ENCODE measurements around the gene BEST4. TPM values are rescaled to one million over a fixed set of nuclear protein-coding genes. Genes with fewer than 3 reads are reported as not detected.
A peak's percentile ranks its signal among the peaks of the same experiment; 100 is the strongest.

The BEST4 gene
- total RNA-seq, 2 experiments from 2014 or later, result 0.44 to 3.1 TPM

GRCh38 chr1:44806025-44806703 is 18.2 kb upstream of the BEST4 start:
- CTCF ChIA-PET (ENCODE audit: unreplicated experiment), result no interaction called here
- intact Hi-C loops (cut with micrococcal nuclease; ENCODE audit: unreplicated experiment), result no loop called here
- Histone ChIP-seq H3K4me1 (ENCODE audit: insufficient read depth, low read length, poor library complexity, severe bottlenecking) (peaks cover 57% of the 10 kb centered on the region), H3K9me3 (ENCODE audit: low read length) (no peaks in the 10 kb centered on the region), H2AFZ (ENCODE audit: low read length) (no peak overlapping the region), H3K4me2 (ENCODE audit: low read length) (no peak overlapping the region), H3K9me2 (ENCODE audit: insufficient read depth, low read length) (no peaks in the 10 kb centered on the region), H3K27ac (ENCODE audit: low read depth, low read length, poor library complexity, severe bottlenecking) (no peak overlapping the region), H3K79me2 (ENCODE audit: insufficient read depth, low read depth, low read length) (no peaks in the 10 kb centered on the region), H3K4me3 (ENCODE audit: low read depth, low read length, poor library complexity, severe bottlenecking) (no peak overlapping the region), H3K36me3 (ENCODE audit: insufficient read depth, low read length) (peaks cover 15% of the 10 kb centered on the region), H4K20me1 (ENCODE audit: insufficient read depth, low read length) (no peaks in the 10 kb centered on the region)
- no TSS peak for BruUV-seq (replicated peaks)
- DNase-seq (ENCODE audit: low spot score), result no peak
- TF ChIP-seq CTCF (conservative IDR thresholded peaks at IDR 0.05; ENCODE audit: low read length) (no peak), EZH2phosphoT487 (IDR thresholded peaks at IDR 0.05; ENCODE audit: borderline replicate concordance, low read depth, low read length) (no peak)
- POLR2A ChIA-PET, result interaction anchor here (0.5 to 0.6 kb wide), 2 partner anchors 28 to 497 kb away, joined by 3 to 4 read pairs; no protein-coding TSS in a partner anchor

GRCh38 chr1:44805311-44806024 is 17.5 kb upstream of the BEST4 start:
- H3K79me2 ChIP-seq (ENCODE audit: insufficient read depth, low read depth, low read length), result no peaks in the 10 kb centered on the region
- H3K9me2 ChIP-seq (ENCODE audit: insufficient read depth, low read length), result no peaks in the 10 kb centered on the region
- no peak overlapping the region for H3K4me2 ChIP-seq (ENCODE audit: low read length)
- TF ChIP-seq CTCF (conservative IDR thresholded peaks at IDR 0.05; ENCODE audit: low read length) (peak; percentile 38; the same call in 1 of the 2 replicates), EZH2phosphoT487 (IDR thresholded peaks at IDR 0.05; ENCODE audit: borderline replicate concordance, low read depth, low read length) (no peak)
- intact Hi-C loops (cut with micrococcal nuclease; ENCODE audit: unreplicated experiment), result no loop called here
- no peak overlapping the region for H2AFZ ChIP-seq (ENCODE audit: low read length)
- H3K27ac ChIP-seq (ENCODE audit: low read depth, low read length, poor library complexity, severe bottlenecking), result no peak overlapping the region
- POLR2A ChIA-PET, result interaction anchor here (0.6 kb wide), 1 partner anchor 498 kb away, joined by 4 read pairs; no protein-coding TSS in a partner anchor
- H3K36me3 ChIP-seq (ENCODE audit: insufficient read depth, low read length), result peaks cover 15% of the 10 kb centered on the region
- no peaks in the 10 kb centered on the region for H4K20me1 ChIP-seq (ENCODE audit: insufficient read depth, low read length)
- no peak overlapping the region for H3K4me3 ChIP-seq (ENCODE audit: low read depth, low read length, poor library complexity, severe bottlenecking)
- peaks cover 57% of the 10 kb centered on the region for H3K4me1 ChIP-seq (ENCODE audit: insufficient read depth, low read length, poor library complexity, severe bottlenecking)
- no TSS peak for BruUV-seq (replicated peaks)
- CTCF ChIA-PET (ENCODE audit: unreplicated experiment), result no interaction called here
- no peaks in the 10 kb centered on the region for H3K9me3 ChIP-seq (ENCODE audit: low read length)
- DNase-seq (ENCODE audit: low spot score), result no peak
